GM19397 (cell line): ENCODE data around the gene RSBN1L.
"Not testable (repeated sequence)": the region's sequence is repeated elsewhere in the genome, so short reads cannot be mapped to it uniquely, and the experiment has no call there.

Experiments
- ATAC-seq: cut with Tn5 transposase; IDR thresholded peaks from one replicate; pipeline ENCODE4 v1.9.1; 2021; ENCODE audit warnings: mild to moderate bottlenecking, moderate library complexity; ENCODE audit not compliant: unreplicated experiment

Gene RSBN1L

DNA sequence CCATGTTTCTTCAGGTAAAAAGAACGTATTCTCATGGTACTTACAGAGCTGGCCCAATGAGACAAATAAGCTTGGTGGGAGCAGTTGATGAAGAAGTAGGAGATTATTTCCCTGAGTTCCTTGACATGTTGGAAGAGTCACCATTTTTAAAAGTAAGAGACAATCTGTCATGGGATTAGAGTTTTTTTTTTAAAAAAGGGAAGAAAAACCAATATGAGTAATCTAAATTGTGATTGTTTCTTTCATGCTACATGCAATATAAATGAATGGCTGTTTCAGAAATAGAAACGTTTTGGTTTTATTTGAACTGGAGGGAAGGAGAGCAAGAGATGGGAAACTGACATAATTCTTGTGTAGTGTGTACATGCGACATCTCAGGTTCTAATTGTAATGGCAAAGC lies 69.2 kb downstream of the RSBN1L start:
- ATAC-seq, result no peak

DNA sequence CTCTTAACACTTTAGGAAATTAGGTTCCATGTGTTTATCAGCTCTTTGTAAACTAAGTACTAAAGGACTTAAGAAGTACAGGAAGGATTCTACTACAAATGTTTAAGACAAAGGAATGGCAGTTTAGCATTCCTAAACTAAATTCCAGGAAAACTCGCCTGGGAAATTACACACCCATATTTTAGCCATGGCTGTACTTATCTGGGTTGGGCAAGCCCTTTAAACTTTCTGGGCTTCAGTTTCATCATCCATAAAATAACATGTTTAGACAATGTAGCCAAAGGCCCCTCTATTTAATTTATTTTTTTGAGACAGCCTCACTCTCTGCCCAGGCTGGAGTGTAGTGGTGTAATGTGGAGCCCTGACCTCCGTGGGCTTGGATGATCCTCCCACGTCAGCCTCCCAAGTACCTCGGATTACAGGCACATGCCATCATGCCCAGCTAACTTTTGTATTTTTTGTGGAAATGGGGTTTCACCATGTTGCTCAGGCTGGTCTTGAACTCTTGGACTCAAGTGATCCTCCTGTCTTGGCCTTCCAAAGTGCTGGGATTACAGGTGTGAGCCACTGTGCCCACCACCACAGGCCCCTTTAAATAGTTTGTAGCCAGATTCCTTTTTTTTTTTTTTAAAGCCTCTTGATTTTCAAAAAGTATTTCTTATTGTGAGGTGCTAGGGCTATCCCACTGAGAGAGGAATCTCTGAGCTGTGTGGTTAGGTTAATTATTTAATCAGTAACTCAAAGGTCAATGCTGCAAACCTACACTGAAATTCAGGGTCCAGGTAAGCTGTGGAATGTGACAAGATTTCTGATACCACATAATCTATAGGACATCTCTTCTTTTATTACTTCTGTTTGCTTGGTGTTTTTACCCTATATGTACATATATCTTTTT lies 69.9 kb downstream of the RSBN1L start:
- ATAC-seq, result no peak

DNA sequence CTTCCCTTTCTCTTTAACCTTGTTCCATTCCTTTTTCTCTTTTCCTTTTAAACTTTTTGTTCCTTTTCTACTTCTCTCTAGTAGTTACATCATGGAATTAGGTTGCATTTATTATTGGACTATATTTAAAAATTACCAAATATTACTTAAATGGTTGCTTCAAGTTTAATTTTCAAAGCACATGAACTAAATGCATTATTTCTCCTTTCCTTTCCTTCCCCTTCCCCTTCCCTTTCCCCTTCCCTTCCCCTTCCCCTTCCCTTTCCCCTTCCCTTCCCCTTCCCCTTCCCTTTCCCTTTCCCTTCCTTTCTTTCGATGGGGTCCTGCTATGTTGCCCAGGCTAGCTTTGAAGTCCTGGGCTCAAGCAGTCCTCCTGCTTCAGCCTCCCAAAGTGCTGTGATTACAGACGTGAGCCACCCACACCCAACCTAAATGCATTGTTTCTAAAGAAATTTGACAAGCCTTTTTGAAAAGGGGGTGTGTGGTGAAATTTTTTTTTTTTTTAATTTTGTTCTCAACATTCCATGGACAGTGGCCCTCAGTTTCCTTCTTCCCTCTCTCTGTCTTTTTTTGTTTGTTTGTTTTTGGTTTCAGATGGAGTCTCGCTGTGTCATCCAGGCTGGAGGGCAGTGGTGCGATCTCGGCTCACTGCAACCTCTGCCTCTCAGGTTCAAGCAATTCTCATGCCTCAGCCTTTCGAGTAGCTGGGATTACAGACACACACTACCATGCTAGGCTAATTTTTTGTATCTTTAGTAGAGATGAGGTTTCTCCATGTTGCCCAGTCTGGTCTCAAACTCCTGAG lies 70.7 kb downstream of the RSBN1L start:
- ATAC-seq, result no peak

DNA sequence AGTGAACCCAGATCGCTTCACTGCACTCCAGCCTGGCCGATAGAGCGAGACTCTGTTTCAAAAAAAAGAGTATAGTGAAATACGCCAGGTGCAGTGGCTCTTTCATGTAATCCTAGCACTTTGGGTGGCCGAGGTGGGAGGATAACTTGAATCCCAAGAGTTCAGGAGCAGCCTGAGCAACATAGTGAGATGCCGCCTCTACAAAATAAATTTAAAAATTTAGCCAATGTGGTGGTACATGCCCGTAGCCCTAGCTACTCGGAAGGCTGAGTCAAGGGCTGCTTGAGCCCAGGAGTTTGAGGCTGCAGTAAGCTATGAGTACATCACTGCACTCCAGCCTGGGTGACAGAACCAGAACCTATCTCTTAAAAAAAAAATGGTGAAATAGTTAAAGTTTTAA lies 74.1 kb downstream of the RSBN1L start:
- no peak for ATAC-seq

DNA sequence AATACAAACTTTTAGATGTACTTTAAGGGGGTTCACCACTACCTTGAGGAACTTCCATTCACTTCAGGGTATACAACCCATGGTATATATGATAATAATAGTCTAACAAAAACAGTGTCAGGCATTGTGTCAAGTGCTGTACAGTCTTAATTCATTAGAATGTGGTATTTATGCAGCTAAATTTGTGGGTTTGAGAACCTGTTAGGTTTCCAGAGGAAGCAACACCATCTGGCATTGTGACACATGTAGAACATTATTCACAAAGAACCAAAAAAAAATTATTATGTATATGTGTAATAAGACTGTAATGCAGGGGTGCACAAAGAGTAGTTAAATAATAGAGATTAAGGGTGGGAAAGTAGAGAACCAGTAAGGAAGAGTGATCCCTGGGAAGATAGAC lies 75.6 kb downstream of the RSBN1L start:
- ATAC-seq, result no peak

DNA sequence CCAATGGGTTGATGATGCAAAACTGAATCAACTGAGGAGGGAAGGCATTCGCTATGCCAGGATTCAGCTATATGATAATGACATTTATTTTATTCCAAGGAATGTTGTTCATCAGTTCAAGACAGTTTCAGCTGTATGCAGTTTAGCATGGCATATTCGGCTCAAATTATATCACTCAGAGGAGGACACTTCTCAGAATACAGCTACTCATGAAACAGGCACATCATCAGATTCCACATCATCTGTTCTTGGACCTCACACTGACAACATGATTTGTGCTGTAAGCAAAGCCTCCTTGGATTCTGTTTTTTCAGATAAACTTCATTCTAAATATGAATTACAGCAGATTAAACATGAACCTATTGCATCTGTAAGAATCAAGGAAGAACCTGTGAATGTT lies 82.3 kb downstream of the RSBN1L start:
- no peak for ATAC-seq

DNA sequence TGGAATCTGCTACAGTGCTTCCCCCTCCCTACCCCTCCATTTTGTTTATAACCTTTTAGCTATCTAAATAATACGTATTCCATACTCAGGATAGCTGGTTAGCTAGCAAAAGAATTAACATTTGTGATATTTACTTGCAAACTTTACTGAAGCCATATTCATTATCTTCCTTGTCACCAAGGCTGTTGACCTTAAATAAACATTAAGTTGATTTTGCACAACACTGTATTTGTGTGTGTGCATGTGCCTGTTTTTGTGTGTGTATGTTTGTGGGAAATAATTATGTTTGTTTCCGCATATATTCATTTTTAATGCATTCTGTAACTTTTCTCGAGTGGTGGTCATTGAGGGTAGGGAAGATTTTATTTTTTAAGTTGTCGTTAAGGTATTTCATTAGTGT lies 86.1 kb downstream of the RSBN1L start:
- no peak for ATAC-seq

DNA sequence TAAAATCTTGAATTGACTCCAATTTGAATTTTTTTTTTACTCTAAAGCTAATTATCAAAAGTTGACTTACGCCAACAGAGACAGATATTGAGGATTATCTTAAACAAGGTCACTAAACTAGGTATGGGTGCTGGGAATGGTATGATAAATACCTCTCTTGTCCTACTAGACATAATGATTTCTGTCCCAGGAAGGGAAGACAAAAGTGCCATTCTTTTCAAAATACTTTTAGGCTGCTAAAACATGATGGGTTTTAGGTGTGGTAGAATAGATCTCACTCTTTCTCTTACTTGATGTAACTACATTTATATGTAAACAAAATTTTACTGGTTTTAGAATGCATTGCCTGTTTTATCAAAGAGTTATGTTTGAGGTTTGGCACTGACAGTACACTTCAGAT lies 86.9 kb downstream of the RSBN1L start:
- no peak for ATAC-seq

DNA sequence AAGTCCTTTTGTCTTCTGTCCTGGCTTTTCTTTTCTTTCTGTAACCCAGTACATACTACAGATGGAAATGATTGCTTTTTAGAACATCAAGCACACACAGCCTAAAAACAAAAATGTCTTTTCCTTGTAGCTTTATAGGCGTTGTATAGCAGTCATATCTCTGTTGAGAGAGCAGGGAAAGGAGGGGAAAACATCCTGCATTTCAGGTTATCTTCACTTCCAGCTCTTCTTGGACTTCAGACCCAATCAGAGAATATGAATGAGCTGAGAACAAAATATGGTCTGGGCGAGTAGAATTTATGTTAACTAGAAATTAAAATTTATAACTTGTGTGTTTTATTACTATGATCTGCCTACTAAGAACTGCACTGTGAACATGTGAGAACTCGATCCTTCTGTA lies 87.3 kb downstream of the RSBN1L start:
- ATAC-seq, result no peak

DNA sequence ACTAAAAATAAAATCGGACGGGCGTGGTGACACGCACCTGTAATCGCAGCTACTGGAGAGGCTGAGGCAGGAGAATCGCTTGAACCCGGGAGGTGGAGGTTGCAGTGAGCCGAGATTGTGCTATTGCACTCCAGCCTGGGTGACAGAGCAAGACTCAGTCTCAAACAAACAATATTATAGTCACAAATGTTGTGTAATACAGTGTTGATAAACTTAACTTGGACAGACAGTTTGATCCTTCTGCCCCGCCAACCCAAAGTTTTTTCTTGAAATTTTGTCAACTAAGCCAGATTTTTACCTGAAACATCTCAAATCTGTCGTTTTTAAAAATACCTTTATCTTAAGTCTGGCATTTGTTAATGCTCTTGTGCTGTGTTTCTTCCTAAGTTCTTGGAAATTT lies 88.2 kb downstream of the RSBN1L start:
- ATAC-seq, result not testable (repeated sequence)

DNA sequence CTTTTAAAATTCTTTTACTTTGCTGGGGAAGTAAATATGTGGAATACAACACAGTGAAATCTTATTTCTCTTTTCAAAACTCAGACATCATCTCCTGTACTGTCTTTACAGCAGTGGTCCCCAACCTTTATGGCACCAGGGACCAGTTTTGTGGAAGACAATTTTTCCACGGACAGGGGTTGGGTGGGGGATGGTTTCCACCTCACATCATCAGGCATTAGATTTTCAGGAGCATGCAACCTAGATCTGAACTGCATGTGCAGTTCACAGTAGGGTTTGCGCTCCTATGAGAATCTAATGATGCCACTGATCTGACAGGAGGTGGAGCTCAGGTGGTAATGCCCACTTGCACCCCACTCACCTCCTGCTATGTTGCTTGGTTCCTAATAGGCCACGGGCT lies 89.8 kb downstream of the RSBN1L start:
- no peak for ATAC-seq

DNA sequence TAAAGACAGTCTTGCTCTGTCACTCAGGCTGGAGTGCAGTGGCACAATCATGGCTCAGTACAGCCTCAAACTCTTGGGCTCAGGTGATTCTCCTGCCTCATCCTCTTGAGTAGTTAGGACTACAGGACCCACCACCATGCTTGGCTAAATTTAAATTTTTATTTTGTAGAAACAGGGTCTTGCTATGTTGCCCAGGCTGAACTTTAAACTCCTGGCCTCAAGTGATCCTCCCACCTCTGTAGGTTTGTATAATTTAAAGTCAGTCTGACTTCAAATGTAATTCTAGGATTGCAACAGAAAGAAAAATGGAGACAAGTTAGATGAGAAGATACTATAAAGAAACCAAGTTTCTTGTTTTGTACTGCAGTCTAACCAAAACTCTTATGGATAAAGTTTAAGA lies 90.5 kb downstream of the RSBN1L start:
- ATAC-seq, result no peak

DNA sequence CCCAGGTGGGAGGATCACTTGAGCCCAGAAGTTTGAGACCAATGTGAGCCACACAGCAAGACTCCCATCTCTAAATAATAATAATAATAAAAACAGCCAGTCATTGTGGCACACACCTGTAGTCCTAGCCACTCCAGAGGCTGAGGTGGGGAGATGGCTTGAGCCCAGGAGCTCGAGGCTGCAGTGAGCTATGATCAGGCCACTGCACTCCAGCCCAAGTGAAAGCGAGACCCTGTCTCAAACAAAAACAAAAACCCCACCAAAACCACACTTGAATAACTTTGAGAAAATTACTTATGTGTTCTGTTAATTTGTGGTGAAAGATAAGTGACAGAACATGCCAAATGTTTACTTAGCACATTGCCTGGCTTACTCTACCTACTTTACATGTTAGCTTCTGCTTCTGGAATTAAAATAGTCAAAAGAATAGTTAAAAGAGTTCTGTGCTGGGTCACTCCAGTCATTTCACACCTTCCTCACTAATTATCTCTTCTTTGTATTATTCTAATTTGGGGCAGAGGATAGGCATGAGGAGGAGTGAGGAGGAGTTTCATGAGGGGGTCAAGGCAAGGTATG lies 92.2 kb downstream of the RSBN1L start:
- peak; percentile 44 for ATAC-seq

DNA sequence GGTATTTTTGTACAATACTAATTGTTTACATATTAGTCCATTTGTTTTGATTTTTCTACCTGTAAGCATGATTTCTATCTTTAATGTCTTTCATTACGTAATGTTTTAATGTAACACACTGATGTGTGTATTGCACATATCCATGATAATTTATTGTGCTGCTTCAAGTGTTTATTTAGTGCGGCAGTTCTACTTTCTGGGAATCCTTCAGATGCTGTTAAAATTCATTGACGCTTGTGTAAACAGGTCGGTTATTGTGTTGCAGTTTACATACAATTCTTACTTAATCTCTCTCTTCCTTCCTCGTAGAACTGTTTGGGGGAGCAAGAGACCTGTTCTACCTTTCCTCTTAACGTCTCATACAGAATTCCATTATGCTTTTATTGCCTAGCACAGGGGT lies 95.1 kb downstream of the RSBN1L start:
- ATAC-seq, result no peak

DNA sequence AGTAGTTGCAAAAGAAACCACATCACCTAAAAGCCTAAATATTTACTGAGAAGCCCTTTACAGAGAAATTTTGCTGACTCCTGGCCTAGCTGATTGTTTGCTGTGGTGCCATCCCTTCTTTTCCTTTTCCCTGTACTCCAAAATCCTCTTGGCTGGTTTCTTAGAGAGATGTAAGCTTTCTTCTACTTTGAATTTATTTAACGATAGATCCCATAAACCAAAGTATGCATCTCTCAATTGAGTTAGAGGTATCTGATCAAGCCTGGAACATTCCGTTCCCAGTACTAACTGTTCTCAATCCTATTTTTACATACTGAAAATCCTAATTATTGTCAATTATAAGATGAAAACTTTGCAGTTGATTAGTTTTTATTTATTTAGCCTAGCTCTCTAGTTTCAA lies 95.7 kb downstream of the RSBN1L start:
- no peak for ATAC-seq

DNA sequence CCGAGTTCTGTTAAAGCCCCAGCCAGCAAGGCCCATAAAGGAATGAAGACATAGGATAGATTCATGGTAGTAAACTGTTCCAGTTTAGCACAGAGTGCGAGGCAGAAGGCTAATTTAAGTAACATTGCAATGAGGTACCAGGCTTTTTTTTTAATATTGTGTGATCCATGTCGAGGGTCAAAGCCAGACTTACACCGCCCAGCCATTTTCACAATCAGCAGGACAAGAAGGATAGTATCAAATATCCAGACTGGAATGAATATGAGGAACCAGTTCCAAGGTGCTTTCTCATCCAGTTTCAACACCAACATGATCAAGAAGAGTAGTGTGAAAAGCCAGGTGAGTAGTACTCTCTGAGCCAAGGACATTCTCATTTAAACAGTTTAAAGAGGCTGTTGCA lies 97.7 kb downstream of the RSBN1L start:
- no peak for ATAC-seq

DNA sequence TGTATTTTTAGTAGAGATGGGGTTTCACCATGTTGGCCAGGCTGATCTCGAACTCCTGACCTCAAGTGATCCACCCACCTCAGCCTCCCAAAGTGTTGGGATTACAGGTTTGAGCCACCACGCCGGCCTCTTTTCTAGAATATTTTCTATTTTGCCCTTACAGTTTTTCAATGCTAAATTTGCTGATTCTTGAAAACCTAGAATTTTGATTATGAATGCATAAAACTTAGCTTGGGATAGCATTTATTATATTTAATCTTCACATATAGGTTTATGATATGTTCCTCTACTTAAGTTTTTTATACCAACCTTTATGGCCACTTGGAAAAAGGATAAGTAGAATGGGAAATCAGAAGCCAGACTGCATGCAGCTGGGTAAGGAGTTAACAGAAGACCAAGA lies 99.8 kb downstream of the RSBN1L start:
- no peak for ATAC-seq

DNA sequence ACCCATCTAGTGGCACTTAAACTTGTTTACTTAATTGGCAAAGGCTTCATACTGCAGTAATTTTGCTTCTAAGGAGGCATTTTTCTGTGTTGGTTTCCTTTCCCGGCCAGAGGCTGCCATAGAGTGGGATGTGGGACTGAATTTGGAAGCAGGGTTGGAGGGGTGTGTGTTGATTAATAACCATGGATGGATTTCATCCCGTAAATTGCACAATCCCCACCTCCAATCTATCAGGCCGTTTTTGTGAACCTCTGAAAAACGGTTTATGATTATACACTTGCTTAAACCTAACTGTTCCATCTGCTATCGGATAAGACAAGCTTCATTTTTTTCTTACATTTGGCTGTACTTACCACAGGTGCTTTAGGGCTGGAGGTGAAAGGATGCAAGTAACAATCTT lies 100.7 kb downstream of the RSBN1L start:
- no peak for ATAC-seq

DNA sequence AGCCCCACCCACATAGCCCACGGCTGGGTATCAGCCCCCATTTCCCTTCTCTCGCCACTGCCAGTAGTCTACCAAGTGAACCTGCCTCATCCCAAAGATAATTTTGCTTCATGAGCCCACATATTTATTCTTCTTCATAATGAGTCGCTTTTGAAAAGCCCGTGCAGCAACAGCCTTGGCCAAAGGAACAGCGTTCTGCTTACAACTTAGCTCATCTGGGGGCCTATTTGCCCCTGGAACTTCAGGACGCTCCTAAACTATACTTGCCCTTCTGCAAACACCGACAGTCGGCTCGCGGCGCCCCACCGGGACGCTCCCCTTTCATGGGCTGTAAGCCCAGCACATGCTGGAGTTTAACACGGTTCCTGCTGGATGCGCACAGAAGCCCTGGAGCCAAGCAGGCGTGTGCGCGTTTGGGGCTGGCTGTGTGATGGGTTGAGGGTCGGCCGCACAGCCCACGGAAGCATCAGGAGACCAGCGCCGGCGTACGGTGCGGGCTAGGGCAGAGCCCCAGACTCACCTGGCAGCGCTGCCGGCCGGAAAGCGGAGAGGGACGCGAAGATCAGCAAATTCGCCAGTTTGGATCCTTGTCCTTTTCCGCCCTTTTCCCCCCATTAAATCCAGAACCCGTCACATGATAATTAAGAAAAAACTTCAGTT lies 101.6 kb downstream of the RSBN1L start:
- ATAC-seq, result peak; percentile 31

DNA sequence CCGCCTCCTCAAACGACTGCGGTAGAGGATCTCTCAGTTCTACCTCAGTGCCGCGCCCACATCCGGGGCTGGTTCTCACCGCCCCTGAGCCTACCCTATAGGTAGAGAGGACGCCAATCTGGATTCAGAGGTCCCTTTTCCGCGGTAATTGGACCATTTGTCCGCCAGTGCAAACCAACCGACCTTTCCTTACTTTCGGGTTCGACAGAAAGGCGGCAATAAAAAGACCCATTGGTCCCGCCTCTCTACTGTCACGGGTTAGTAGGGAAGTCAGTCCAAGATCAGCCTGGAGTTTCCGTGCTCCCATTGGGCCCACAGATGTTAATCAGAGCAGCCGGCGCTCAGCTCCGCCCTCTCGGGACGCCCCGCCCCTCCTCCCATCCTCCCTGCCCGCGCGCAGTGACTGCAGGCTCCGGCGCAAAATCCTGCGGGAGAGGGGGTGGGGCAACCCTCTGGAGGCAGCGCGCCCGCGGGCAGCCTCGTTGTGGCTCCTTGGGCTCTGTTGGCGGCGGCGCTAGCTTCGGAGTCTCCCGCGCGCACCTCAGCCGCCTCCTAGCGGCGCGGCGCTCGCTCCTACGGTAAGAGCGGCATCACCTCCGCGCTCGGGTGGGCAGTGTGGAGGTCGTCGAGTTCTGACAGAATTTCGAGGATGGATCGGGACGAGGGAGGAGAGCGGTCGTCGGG lies 102.3 kb downstream of the RSBN1L start, which contains the start of the genes PHTF2 and TMEM60:
Gene PHTF2 (plus strand): TSS at position 380 of the 684 bp plus-strand sequence.
Gene TMEM60 (minus strand): TSS at position 41 of the 684 bp plus-strand sequence. CDS start 4,061 bp downstream, outside the sequence.
- ATAC-seq, result peak; percentile 89
